Left lung (tissue), 10 donors: ENCODE results near the gene GSTM1. TPM values are rescaled to one million over a fixed set of nuclear protein-coding genes. Genes with fewer than 3 reads are reported as not detected.
"Not testable (repeated sequence)": the region's sequence is repeated elsewhere in the genome, so short reads cannot be mapped to it uniquely, and the experiment has no call there.

ENCODE experiments used
- ATAC-seq: fragments of 200-7000 bp; cut with Tn5 transposase; one replicate; pipeline ENCODE4 v1.9.1; 2020; ENCODE audit warnings: moderate library complexity
- DNase-seq, 4 donors: peaks; one replicate each; pipeline ENCODE4 v3.0.0-alpha.2; 2013 to 2020
- H3K27ac ChIP-seq, 2 donors: fragments of 200-600 bp; sonication (generic) in 1 of 2; one replicate each; pipeline versions ENCODE4 v1.5.0 to v1.8.0; 2020 to 2021
- H3K27me3 ChIP-seq, 2 donors: fragments of 200-600 bp; sonication (generic) in 1 of 2; one replicate each; pipeline versions ENCODE4 v1.5.0 to v1.8.0; 2020 to 2021
- H3K36me3 ChIP-seq, 2 donors: fragments of 200-600 bp; sonication (generic) in 1 of 2; one replicate each; pipeline versions ENCODE4 v1.5.0 to v1.8.0; 2020 to 2021
- H3K4me1 ChIP-seq, 2 donors: fragments of 200-600 bp; one replicate each; pipeline ENCODE4 v1.8.0; 2021
- H3K4me3 ChIP-seq, 2 donors: fragments of 200-600 bp; sonication (generic) in 1 of 2; one replicate each; pipeline versions ENCODE4 v1.5.0 to v1.8.0; 2020 to 2021; ENCODE audit warnings: mild to moderate bottlenecking in 1 of 2
- H3K9me3 ChIP-seq, 2 donors: fragments of 200-600 bp; sonication (generic) in 1 of 2; one replicate each; pipeline versions ENCODE4 v1.5.0 to v1.8.0; 2020 to 2021
- CTCF ChIP-seq, 2 donors: fragments of 200-600 bp; sonication (generic) in 1 of 2; IDR thresholded peaks; one replicate each; pipeline versions ENCODE4 v1.5.0 to v1.8.0; 2021; ENCODE audit warnings: antibody characterized with exemption in 2 of 2
- intact Hi-C, 2 donors: fragments of 100-400 bp; cut with DNase I; formaldehyde crosslinking; loops; one replicate each; pipeline versions ENCODE4 v1.11.2 to v1.14.2; 2022
- polyA plus RNA-seq, 6 donors: library from polyadenylated mRNA; unstranded; fragments of 120-200 nt; gene quantifications; one replicate each; pipeline ENCODE4 v1.2.1, GENCODE V29; 2013; ENCODE audit not compliant: insufficient read length in 6 of 6
- total RNA-seq, 2 donors: library from RNA; stranded (reverse); fragmentation: NEBNext Ultra II Directional; extraction: Animal tissue kit (Norgen Biotek cat#: 25700); gene quantifications; one replicate each; pipeline ENCODE4 v1.2.1, GENCODE V29; 2021
- donor health status: DM: no; HTN: yes; CAD: no.
- donor health status: DM: no; HTN: no; CAD: no.

The GSTM1 gene
- total and polyA plus RNA-seq, 8 donors: 1.7 to 165 (median 96.2) TPM; not detected in 1

- TF ChIP-seq CTCF (IDR thresholded peaks at IDR 0.05): no peak
- Histone ChIP-seq H3K4me1 (peaks cover 0 to 18% of the 10 kb centered on the region in 2 donors), H3K27ac (no peak overlapping the region), H3K36me3 (peaks cover 0 to 14% of the 10 kb centered on the region in 2 donors), H3K9me3 (no peaks in the 10 kb centered on the region), H3K27me3 (no peaks in the 10 kb centered on the region), H3K4me3 (no peak overlapping the region)
- intact Hi-C loops: loop anchor here in 1 of 2 donors (10.0 kb wide), 1 partner anchor 116 kb away; no protein-coding TSS in a partner anchor
- ATAC-seq: no peak
- no peak for DNase-seq
Measured at GRCh38 chr1:109658533-109659042, 29.0 kb upstream of the GSTM1 start.

- no peaks in the 10 kb centered on the region for H3K27me3 ChIP-seq
- H3K36me3 ChIP-seq: peaks cover 0 to 14% of the 10 kb centered on the region in 2 donors
- no peak for DNase-seq
- peaks cover 0 to 18% of the 10 kb centered on the region in 2 donors for H3K4me1 ChIP-seq
- no peak for TF ChIP-seq CTCF (IDR thresholded peaks at IDR 0.05)
- no peaks in the 10 kb centered on the region for H3K9me3 ChIP-seq
- H3K4me3 ChIP-seq: no peak overlapping the region
- ATAC-seq: no peak
- H3K27ac ChIP-seq: no peak overlapping the region
- intact Hi-C loops: loop anchor here in 1 of 2 donors (10.0 kb wide), 1 partner anchor 116 kb away; no protein-coding TSS in a partner anchor
Measured at GRCh38 chr1:109659145-109659544, 28.5 kb upstream of the GSTM1 start.

- Histone ChIP-seq H3K27me3 (no peaks in the 10 kb centered on the region), H3K36me3 (peaks cover 0 to 14% of the 10 kb centered on the region in 2 donors), H3K27ac (no peak overlapping the region), H3K9me3 (no peaks in the 10 kb centered on the region), H3K4me1 (peaks cover 0 to 15% of the 10 kb centered on the region in 2 donors), H3K4me3 (no peak overlapping the region)
- no peak for TF ChIP-seq CTCF (IDR thresholded peaks at IDR 0.05)
- ATAC-seq (no peak), DNase-seq (no peak)
- intact Hi-C loops: loop anchor here in 1 of 2 donors (10.0 kb wide), 1 partner anchor 115 kb away; no protein-coding TSS in a partner anchor
Measured at GRCh38 chr1:109659997-109660690, 27.5 kb upstream of the GSTM1 start.

- H3K27ac ChIP-seq, H3K4me3 ChIP-seq, H3K27me3 ChIP-seq, ATAC-seq, H3K9me3 ChIP-seq, H3K4me1 ChIP-seq, intact Hi-C loops, DNase-seq: not testable (repeated sequence)
- H3K36me3 ChIP-seq: peaks cover 0 to 14% of the 10 kb centered on the region in 2 donors
Measured at GRCh38 chr1:109660691-109661026, 27.0 kb upstream of the GSTM1 start.

GRCh38 chr1:109661391-109661790 lies 26.2 kb upstream of the GSTM1 start:
- Histone ChIP-seq H3K4me1 (peaks cover 0 to 8% of the 10 kb centered on the region in 2 donors), H3K4me3 (no peak overlapping the region), H3K9me3 (no peaks in the 10 kb centered on the region), H3K36me3 (peaks cover 0 to 14% of the 10 kb centered on the region in 2 donors), H3K27me3 (no peaks in the 10 kb centered on the region), H3K27ac (no peak overlapping the region)
- DNase-seq (no peak), ATAC-seq (no peak)
- no peak for TF ChIP-seq CTCF (IDR thresholded peaks at IDR 0.05)
- intact Hi-C loops: no loop called here
